ENCODE data around the gene ALCAM.

The ALCAM gene

GRCh38 chr3:105534491-105534890 lies 167.8 kb downstream of the ALCAM start:
- DNase-seq, result no peak

- DNase-seq, result peak; percentile 26 to 28
These were observed 170.8 kb downstream of the ALCAM start for GRCh38 chr3:105537371-105538080.

- DNase-seq, result no peak
These were observed 171.8 kb downstream of the ALCAM start for GRCh38 chr3:105538483-105538882.

GRCh38 chr3:105539897-105540296 lies 173.2 kb downstream of the ALCAM start:
- no peak for DNase-seq

- DNase-seq, result no peak
These were observed 175.7 kb downstream of the ALCAM start for GRCh38 chr3:105542282-105543019.

GRCh38 chr3:105545051-105545450 lies 178.3 kb downstream of the ALCAM start:
- no peak for DNase-seq

GRCh38 chr3:105553851-105554250 lies 187.1 kb downstream of the ALCAM start:
- DNase-seq, result no peak

GRCh38 chr3:105555206-105555605 lies 188.5 kb downstream of the ALCAM start:
- DNase-seq, result no peak

GRCh38 chr3:105559856-105560255 lies 193.1 kb downstream of the ALCAM start:
- no peak for DNase-seq

- DNase-seq, result no peak
These were observed 195.2 kb downstream of the ALCAM start for GRCh38 chr3:105561876-105562275.

- DNase-seq, result no peak
These were observed 198.0 kb downstream of the ALCAM start for GRCh38 chr3:105564546-105565288.

- no peak for DNase-seq
These were observed 204.3 kb downstream of the ALCAM start for GRCh38 chr3:105571005-105571404.

GRCh38 chr3:105572501-105572900 lies 205.8 kb downstream of the ALCAM start:
- DNase-seq, result no peak

GRCh38 chr3:105579439-105579838 lies 212.7 kb downstream of the ALCAM start:
- peak in 1 of 2 donors; percentile 5 for DNase-seq

- peak in 1 of 2 donors; percentile 7 for DNase-seq
These were observed 213.7 kb downstream of the ALCAM start for GRCh38 chr3:105580296-105580965.

- DNase-seq, result peak in 1 of 2 donors; percentile 2
These were observed 215.3 kb downstream of the ALCAM start for GRCh38 chr3:105582015-105582414.

GRCh38 chr3:105584003-105584790 lies 217.5 kb downstream of the ALCAM start:
- peak in 1 of 2 donors; percentile 24 for DNase-seq

GRCh38 chr3:105593315-105593714 lies 226.6 kb downstream of the ALCAM start:
- no peak for DNase-seq

- no peak for DNase-seq
These were observed 227.5 kb downstream of the ALCAM start for GRCh38 chr3:105594219-105594618.

- DNase-seq, result no peak
These were observed 231.5 kb downstream of the ALCAM start for GRCh38 chr3:105598042-105598796.

GRCh38 chr3:105599350-105599749 lies 232.6 kb downstream of the ALCAM start:
- DNase-seq, result no peak

Measured in inflammatory macrophage treated with lipopolysaccharide for 1 hour (primary cell).